ENCODE data around the gene RFTN1. TPM values are rescaled to one million over a fixed set of nuclear protein-coding genes. Genes with fewer than 3 reads are reported as not detected.

Gene RFTN1
- total RNA-seq, 4 donors from 2014 or later = 11.2 to 39.5 (median 25.6) TPM

DNA sequence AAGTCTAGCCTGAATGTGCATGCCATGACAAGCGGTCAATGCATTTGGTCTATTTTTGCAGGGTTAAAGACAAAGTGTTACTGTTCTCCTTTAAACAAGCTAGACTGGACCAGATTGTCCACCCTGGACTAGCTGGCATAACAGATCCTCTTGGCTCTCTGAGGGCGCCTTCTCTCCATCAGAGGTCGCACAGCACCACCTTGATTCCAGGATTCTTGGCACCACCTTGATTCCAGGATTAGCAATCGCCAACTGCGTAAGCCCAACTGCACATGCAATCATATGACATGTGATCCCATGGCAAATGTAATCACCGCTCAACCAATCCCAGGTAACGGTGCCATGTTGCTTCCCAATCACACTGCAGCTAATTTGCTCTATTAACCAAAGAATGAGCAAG is 149.9 kb downstream of the RFTN1 start:
- intact Hi-C loops (cut with DNase I; ENCODE audit: low total_unique reads) = no loop called here

DNA sequence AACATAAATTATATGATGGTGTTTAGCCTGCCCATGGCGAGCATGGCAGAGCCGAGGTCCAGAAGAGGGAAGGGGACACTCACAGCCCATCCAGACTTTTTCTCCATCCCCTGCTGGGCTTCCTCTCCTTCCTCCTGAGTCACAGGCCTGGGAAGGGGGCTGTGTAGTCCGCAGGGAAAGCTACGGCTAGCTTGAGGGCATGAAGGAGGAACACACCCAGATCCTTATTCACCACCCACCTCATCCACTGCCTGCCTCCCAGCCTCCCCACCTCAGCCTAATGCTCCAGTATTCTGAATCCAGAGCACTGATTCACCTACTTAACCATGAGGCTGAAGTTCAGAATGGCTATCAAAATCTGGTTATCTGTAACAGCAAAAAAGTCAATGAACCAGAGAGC is 150.7 kb downstream of the RFTN1 start:
- WGBS, 2 donors = 89 to 92% methylated on average over 4 of the region's 4 CpGs
- DNase-seq (ENCODE audit: low spot score in 2 of 2) = no peak
- no peak overlapping the region for H3K4me3 ChIP-seq (ENCODE audit: low read depth, poor library complexity, severe bottlenecking)
- TF ChIP-seq CTCF (IDR thresholded peaks at IDR 0.05) = no peak
- no peak for TF ChIP-seq POLR2A (IDR thresholded peaks at IDR 0.05)
- intact Hi-C loops (cut with DNase I; ENCODE audit: low total_unique reads) = no loop called here

More for the DNA sequence above, 149.9 kb downstream of the RFTN1 start:
- WGBS, 2 donors = 97 to 98% methylated on average over 7 of the region's 7 CpGs
- no peak overlapping the region for H3K4me3 ChIP-seq (ENCODE audit: low read depth, poor library complexity, severe bottlenecking)
- DNase-seq (ENCODE audit: low spot score in 2 of 2) = no peak
- TF ChIP-seq CTCF (IDR thresholded peaks at IDR 0.05) = no peak
- no peak for TF ChIP-seq POLR2A (IDR thresholded peaks at IDR 0.05)

GRCh38 chr3:16361087-16361486 is 152.4 kb downstream of the RFTN1 start:
- TF ChIP-seq POLR2A (IDR thresholded peaks at IDR 0.05) (no peak), CTCF (IDR thresholded peaks at IDR 0.05) (no peak)
- no peak for DNase-seq (ENCODE audit: low spot score in 2 of 2)
- H3K4me3 ChIP-seq (ENCODE audit: low read depth, poor library complexity, severe bottlenecking) = no peak overlapping the region
- intact Hi-C loops (cut with DNase I; ENCODE audit: low total_unique reads) = no loop called here

DNA sequence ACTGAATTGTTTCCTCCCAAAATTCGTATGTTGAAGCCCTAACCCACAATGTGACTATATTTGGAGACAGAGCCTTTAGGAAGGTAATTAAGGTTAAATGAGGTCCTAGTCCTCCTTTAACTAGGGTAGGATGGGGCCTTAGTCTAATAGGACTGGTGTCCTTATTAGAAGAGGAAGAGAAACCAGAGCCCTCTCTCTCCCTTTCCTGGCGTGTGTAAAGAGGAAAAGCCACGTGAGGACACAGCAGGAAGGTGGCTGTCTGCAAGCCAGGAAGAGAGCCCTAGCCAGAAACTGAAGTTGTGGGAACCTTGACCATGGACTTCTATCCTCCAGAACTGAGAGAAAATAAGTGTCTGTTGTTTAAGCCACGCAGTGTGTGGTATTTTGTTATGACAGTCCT is 154.2 kb downstream of the RFTN1 start:
- TF ChIP-seq POLR2A (IDR thresholded peaks at IDR 0.05) (no peak), CTCF (IDR thresholded peaks at IDR 0.05) (no peak)
- intact Hi-C loops (cut with DNase I; ENCODE audit: low total_unique reads) = no loop called here
- no peak overlapping the region for H3K4me3 ChIP-seq (ENCODE audit: low read depth, poor library complexity, severe bottlenecking)
- no peak for DNase-seq (ENCODE audit: low spot score in 2 of 2)
- 72% methylated on average over 4 of the region's 4 CpGs for WGBS, 2 donors

GRCh38 chr3:16358336-16358735 is 155.2 kb downstream of the RFTN1 start:
- no peak overlapping the region for H3K4me3 ChIP-seq (ENCODE audit: low read depth, poor library complexity, severe bottlenecking)
- intact Hi-C loops (cut with DNase I; ENCODE audit: low total_unique reads) = no loop called here
- TF ChIP-seq POLR2A (IDR thresholded peaks at IDR 0.05) (no peak), CTCF (IDR thresholded peaks at IDR 0.05) (no peak)
- no peak for DNase-seq (ENCODE audit: low spot score in 2 of 2)
- WGBS, 2 donors = 81 to 88% methylated on average over 3 of the region's 3 CpGs

Measured in lower leg skin (tissue), 4 donors.